SK-N-SH (cell line): ENCODE measurements around the gene STK39. TPM values are rescaled to one million over a fixed set of nuclear protein-coding genes. Genes with fewer than 3 reads are reported as not detected.

ENCODE experiments used
- CTCF ChIA-PET: fragments of 300-600, 350-600 bp; formaldehyde crosslinking; extraction: SDS; loops from one replicate; lab custom pipeline; 2021; lab: Yijun Ruan, JAX
- POLR2A ChIA-PET: fragments of 350-600 bp; sonication (Branson Sonifier 250); formaldehyde crosslinking; extraction: SDS; loops from one replicate; lab custom pipeline; 2020; ENCODE audit warnings: antibody characterized with exemption, inconsistent platforms; lab: Yijun Ruan, JAX
- DNase-seq: peaks from one replicate; pipeline ENCODE4 v3.0.0; 2012
- H2AFZ ChIP-seq: fragments of 200-600 bp; sonication (generic); 2 replicates; pipeline ENCODE4 v1.8.1; 2016; ENCODE audit warnings: antibody characterized with exemption, mild to moderate bottlenecking, low read depth
- H3F3A ChIP-seq: fragments of 200-600 bp; sonication (generic); replicated peaks from 2 replicates; pipeline ENCODE3; 2016; ENCODE audit warnings: antibody characterized with exemption, mild to moderate bottlenecking; ENCODE audit not compliant: insufficient read depth
- H3K27ac ChIP-seq, 2 experiments: fragments of 200-500 bp in 1 of 2; fragments of 200-600 bp in 1 of 2; sonication (Bioruptor generic) in 1 of 2; sonication (generic), shearing (Covaris generic) in 1 of 2; 2 replicates each; pipeline versions ENCODE4 v1.5.1 to v1.6.1; 2014 to 2016; ENCODE audit warnings: low read depth in 2 of 2, inconsistent platforms in 1 of 2, low read length in 1 of 2, mild to moderate bottlenecking in 1 of 2, mixed read lengths in 1 of 2
- H3K27me3 ChIP-seq: fragments of 200-600 bp; sonication (generic), shearing (Covaris generic); 2 replicates; pipeline ENCODE4 v1.6.1; 2016; ENCODE audit warnings: mixed run types; ENCODE audit not compliant: insufficient read depth
- H3K36me3 ChIP-seq, 2 experiments: fragments of 200-500 bp in 1 of 2; fragments of 200-600 bp in 1 of 2; sonication (Bioruptor generic) in 1 of 2; sonication (generic) in 1 of 2; replicated peaks in 1 of 2; 2 replicates each; pipeline versions ENCODE3 to v1.5.1; 2014 to 2016; ENCODE audit warnings: low read length in 1 of 2, mild to moderate bottlenecking in 1 of 2; ENCODE audit not compliant: insufficient read depth in 2 of 2, control insufficient read depth in 1 of 2
- H3K4me1 ChIP-seq, 2 experiments: fragments of 200-500 bp in 1 of 2; fragments of 200-600 bp in 1 of 2; sonication (Bioruptor generic) in 1 of 2; sonication (generic), shearing (Covaris generic) in 1 of 2; 2 replicates each; pipeline versions ENCODE4 v1.5.1 to v1.6.1; 2014 to 2016; ENCODE audit warnings: low read depth in 1 of 2, low read length in 1 of 2, mixed run types in 1 of 2; ENCODE audit not compliant: insufficient read depth in 2 of 2, control insufficient read depth in 1 of 2
- H3K4me2 ChIP-seq: fragments of 200-600 bp; sonication (generic), shearing (Covaris generic); 2 replicates; pipeline ENCODE4 v1.6.1; 2017; ENCODE audit warnings: mixed run types
- H3K4me3 ChIP-seq, 2 experiments: fragments of 200-500 bp in 1 of 2; fragments of 200-600 bp in 1 of 2; sonication (Bioruptor generic) in 1 of 2; sonication (generic), shearing (Covaris generic) in 1 of 2; 2 replicates each; pipeline versions ENCODE4 v1.5.1 to v1.8.1; 2014 to 2016; ENCODE audit warnings: low read depth in 2 of 2, inconsistent platforms in 1 of 2, low read length in 1 of 2, mild to moderate bottlenecking in 1 of 2, mixed read lengths in 1 of 2, moderate library complexity in 1 of 2
- H3K79me2 ChIP-seq: fragments of 200-600 bp; sonication (generic); 2 replicates; pipeline ENCODE4 v1.8.1; 2017; ENCODE audit warnings: mild to moderate bottlenecking; ENCODE audit not compliant: insufficient read depth
- H3K9ac ChIP-seq: fragments of 200-600 bp; sonication (generic); 2 replicates; pipeline ENCODE4 v1.6.1; 2017; ENCODE audit warnings: mixed run types
- H3K9me2 ChIP-seq: fragments of 200-600 bp; sonication (generic); 2 replicates; pipeline ENCODE4 v1.6.1; 2017; ENCODE audit warnings: mixed run types
- H3K9me3 ChIP-seq: fragments of 200-600 bp; sonication (generic); 2 replicates; pipeline ENCODE4 v1.6.1; 2017; ENCODE audit warnings: mixed run types, mild to moderate bottlenecking, moderate library complexity
- H4K20me1 ChIP-seq: fragments of 200-600 bp; sonication (generic); 2 replicates; pipeline ENCODE4 v1.6.1; 2017; ENCODE audit warnings: mild to moderate bottlenecking, mixed run types; ENCODE audit not compliant: insufficient read depth
- ELF1 ChIP-seq: IDR thresholded peaks from 2 replicates; pipeline ENCODE4 v1.4.0; 2012
- EP300 ChIP-seq, 2 experiments: IDR thresholded peaks; 2 replicates each; pipeline versions ENCODE4 v1.4.0 to v1.6.1; 2012; ENCODE audit warnings: borderline replicate concordance in 1 of 2, low read depth in 1 of 2, low read length in 1 of 2
- EZH2phosphoT487 ChIP-seq: fragments of 200-600 bp; sonication (generic); IDR thresholded peaks from 2 replicates; pipeline ENCODE4 v1.6.1; 2017; ENCODE audit warnings: low read depth, mixed run types, mild to moderate bottlenecking, antibody characterized with exemption, moderate library complexity, borderline replicate concordance
- FOSL2 ChIP-seq: IDR thresholded peaks from 2 replicates; pipeline ENCODE4 v1.4.0; 2012; ENCODE audit warnings: low read depth, mild to moderate bottlenecking, moderate library complexity, borderline replicate concordance
- FOXJ3 ChIP-seq: sonication (generic); formaldehyde crosslinking; IDR thresholded peaks from 2 replicates; pipeline ENCODE4 v1.5.1; 2020; ENCODE audit warnings: mild to moderate bottlenecking, missing genetic modification reagents
- FOXM1 ChIP-seq: IDR thresholded peaks from 2 replicates; pipeline ENCODE4 v1.4.0; 2012; ENCODE audit warnings: low read depth, mild to moderate bottlenecking
- JUND ChIP-seq: IDR thresholded peaks from 2 replicates; pipeline ENCODE4 v1.4.0; 2012
- MEF2A ChIP-seq: IDR thresholded peaks from 2 replicates; pipeline ENCODE4 v1.4.0; 2012; ENCODE audit warnings: low read depth, borderline replicate concordance
- RCOR1 ChIP-seq: fragments of 150-350 bp; IDR thresholded peaks from 2 replicates; pipeline ENCODE4 v1.6.1; 2017; ENCODE audit warnings: antibody characterized with exemption, low read length
- RFX5 ChIP-seq: IDR thresholded peaks from 2 replicates; pipeline ENCODE4 v1.6.1; 2012; ENCODE audit warnings: mild to moderate bottlenecking, improper control_type of control experiment, low read length
- RXRA ChIP-seq: IDR thresholded peaks from 2 replicates; pipeline ENCODE4 v1.4.0; 2012; ENCODE audit warnings: low read depth, mild to moderate bottlenecking, borderline replicate concordance
- SMC3 ChIP-seq: IDR thresholded peaks from 2 replicates; pipeline ENCODE4 v1.6.1; 2012; ENCODE audit warnings: low read depth, low read length, improper control_type of control experiment
- TAF1 ChIP-seq: IDR thresholded peaks from 2 replicates; pipeline ENCODE4 v1.6.1; 2012; ENCODE audit warnings: low read depth, mild to moderate bottlenecking, low read length, moderate library complexity, borderline replicate concordance
- TCF12 ChIP-seq: IDR thresholded peaks from 2 replicates; pipeline ENCODE4 v1.4.0; 2012
- TEAD4 ChIP-seq: IDR thresholded peaks from 2 replicates; pipeline ENCODE4 v1.4.0; 2012; ENCODE audit warnings: mild to moderate bottlenecking, borderline replicate concordance; ENCODE audit not compliant: insufficient read depth
- USF1 ChIP-seq: IDR thresholded peaks from 2 replicates; pipeline ENCODE4 v1.4.0; 2012; ENCODE audit warnings: low read depth, borderline replicate concordance
- USF2 ChIP-seq: fragments of 150-350 bp; IDR thresholded peaks from 2 replicates; pipeline ENCODE4 v1.6.1; 2017; ENCODE audit warnings: antibody characterized with exemption, low read length, low read depth, borderline replicate concordance
- WGBS: methylation state at CpG from one replicate; pipeline ENCODE4 v1.1.6; 2017; ENCODE audit warnings: low lambda C conversion rate; 5-methylcytosine and 5-hydroxymethylcytosine counted together
- polyA plus RNA-seq, 3 experiments: library from polyadenylated mRNA; depleted of rRNA; stranded (reverse); fragments of >200 nt; gene quantifications; 2 replicates each; pipeline ENCODE4 v1.2.3, GENCODE V29; 2012
- TF ChIP-seq, protein P1 (sequence below): IDR thresholded peaks from 2 replicates; pipeline ENCODE4 v1.4.0; 2012; ENCODE audit warnings: low read depth, borderline replicate concordance
- TF ChIP-seq, protein P2 (sequence below): IDR thresholded peaks from 2 replicates; pipeline ENCODE4 v1.4.0; 2012; ENCODE audit warnings: low read depth

The STK39 gene
- polyA plus RNA-seq, 1 of the 3 experiments (the other 2 are of a cell fraction), result 9.6 TPM

DNA sequence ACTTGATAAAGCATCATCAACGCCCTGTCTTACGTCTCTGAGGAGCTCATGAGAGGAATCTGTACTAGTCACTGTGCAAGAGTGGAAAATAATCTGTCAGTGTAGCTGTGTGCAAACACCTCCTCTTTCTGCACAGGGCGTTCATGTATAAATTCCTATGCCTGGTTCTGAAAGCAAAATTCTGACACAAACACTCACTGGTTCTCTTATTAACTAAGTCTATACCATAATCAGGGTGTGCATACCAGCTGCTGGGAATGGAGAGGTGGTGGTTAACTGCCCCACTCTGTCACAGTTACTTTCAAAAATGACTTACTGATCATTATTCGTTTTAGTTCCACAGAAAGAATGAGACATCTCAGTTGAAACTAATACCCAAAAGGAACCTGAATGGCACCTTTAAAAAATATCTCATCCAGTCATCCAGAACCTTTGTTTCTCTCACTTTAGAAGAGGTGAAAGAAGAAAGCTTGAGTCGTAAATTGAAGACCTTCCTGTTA lies 35.7 kb downstream of the STK39 start:
- Histone ChIP-seq H3K4me1 (peaks cover 8 to 25% of the 10 kb centered on the region in 2 experiments), H3K79me2 (peaks cover 87% of the 10 kb centered on the region), H3K4me3 (no peak overlapping the region), H3K27me3 (no peaks in the 10 kb centered on the region), H3K9me2 (no peaks in the 10 kb centered on the region), H4K20me1 (peaks cover 21% of the 10 kb centered on the region; the same call in 1 of the 2 replicates), H3K27ac (peak overlapping the region in 1 of 2 experiments; percentile 61; a peak in 2 of 4 replicates), H3K36me3 (no peaks in the 10 kb centered on the region), H3K9me3 (no peaks in the 10 kb centered on the region), H3F3A (no peaks in the 10 kb centered on the region), H3K4me2 (no peak overlapping the region), H2AFZ (no peak overlapping the region), H3K9ac (no peak overlapping the region)
- TF ChIP-seq ELF1, result no peak
- TF ChIP-seq EP300 (IDR thresholded peaks at IDR 0.05; ENCODE audit: borderline replicate concordance in 1 of 2, low read depth in 1 of 2, low read length in 1 of 2), result no peak
- TF ChIP-seq TCF12, result no peak
- no peak for TF ChIP-seq USF2
- TF ChIP-seq, protein P1, sequence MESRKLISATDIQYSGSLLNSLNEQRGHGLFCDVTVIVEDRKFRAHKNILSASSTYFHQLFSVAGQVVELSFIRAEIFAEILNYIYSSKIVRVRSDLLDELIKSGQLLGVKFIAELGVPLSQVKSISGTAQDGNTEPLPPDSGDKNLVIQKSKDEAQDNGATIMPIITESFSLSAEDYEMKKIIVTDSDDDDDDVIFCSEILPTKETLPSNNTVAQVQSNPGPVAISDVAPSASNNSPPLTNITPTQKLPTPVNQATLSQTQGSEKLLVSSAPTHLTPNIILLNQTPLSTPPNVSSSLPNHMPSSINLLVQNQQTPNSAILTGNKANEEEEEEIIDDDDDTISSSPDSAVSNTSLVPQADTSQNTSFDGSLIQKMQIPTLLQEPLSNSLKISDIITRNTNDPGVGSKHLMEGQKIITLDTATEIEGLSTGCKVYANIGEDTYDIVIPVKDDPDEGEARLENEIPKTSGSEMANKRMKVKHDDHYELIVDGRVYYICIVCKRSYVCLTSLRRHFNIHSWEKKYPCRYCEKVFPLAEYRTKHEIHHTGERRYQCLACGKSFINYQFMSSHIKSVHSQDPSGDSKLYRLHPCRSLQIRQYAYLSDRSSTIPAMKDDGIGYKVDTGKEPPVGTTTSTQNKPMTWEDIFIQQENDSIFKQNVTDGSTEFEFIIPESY, result no peak
- TF ChIP-seq USF1, result no peak
- TF ChIP-seq RFX5, result no peak
- ChIA-PET CTCF (no interaction called here), POLR2A (no interaction called here)
- no peak for DNase-seq
- WGBS, result 80% methylated on average over 5 of the region's 5 CpGs

GRCh38 chr2:168210895-168211570 lies 36.4 kb downstream of the STK39 start:
- Histone ChIP-seq H3K79me2 (peaks cover 91% of the 10 kb centered on the region), H3K4me1 (peaks cover 7 to 19% of the 10 kb centered on the region in 2 experiments), H3K27me3 (no peaks in the 10 kb centered on the region), H3K9me2 (no peaks in the 10 kb centered on the region), H3K4me3 (peak overlapping the region in 1 of 2 experiments; percentile 21; a peak in 1 of 4 replicates), H3K36me3 (no peaks in the 10 kb centered on the region), H3K27ac (peak overlapping the region in 1 of 2 experiments; percentile 61; a peak in 2 of 4 replicates), H3K9ac (peak overlapping the region; percentile 24; the same call in 1 of the 2 replicates), H3K9me3 (no peaks in the 10 kb centered on the region), H4K20me1 (peaks cover 17% of the 10 kb centered on the region; the same call in 1 of the 2 replicates), H3F3A (no peaks in the 10 kb centered on the region), H2AFZ (0 out of 2 replicates have a peak overlapping the region, but pooled peaks have one; percentile 19), H3K4me2 (peak overlapping the region; percentile 42)
- CTCF ChIA-PET, result no interaction called here
- POLR2A ChIA-PET, result no interaction called here
- DNase-seq, result no peak
- WGBS, result 26% methylated on average over 3 of the region's 3 CpGs
- TF ChIP-seq SMC3, result no peak
- TF ChIP-seq FOSL2, result peak; percentile 95
- peak; percentile 59; the same call in 1 of the 2 replicates for TF ChIP-seq TEAD4
- 0 out of 2 replicates have a peak, but pooled peaks have one; percentile 46 for TF ChIP-seq FOXM1
- TF ChIP-seq JUND, result peak; percentile 87
- TF ChIP-seq EZH2phosphoT487, result no peak
- TF ChIP-seq, protein P2, sequence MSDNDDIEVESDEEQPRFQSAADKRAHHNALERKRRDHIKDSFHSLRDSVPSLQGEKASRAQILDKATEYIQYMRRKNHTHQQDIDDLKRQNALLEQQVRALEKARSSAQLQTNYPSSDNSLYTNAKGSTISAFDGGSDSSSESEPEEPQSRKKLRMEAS, result peak; percentile 27; the same call in 1 of the 2 replicates
- TF ChIP-seq RXRA, result peak; percentile 97
- TF ChIP-seq TAF1, result no peak
- no peak for TF ChIP-seq ELF1
- no peak for TF ChIP-seq FOXJ3 (CRISPR knock-in tag)
- peak in 1 of 2 experiments; percentile 86; a peak in 2 of 4 replicates for TF ChIP-seq EP300 (IDR thresholded peaks at IDR 0.05; ENCODE audit: borderline replicate concordance in 1 of 2, low read depth in 1 of 2, low read length in 1 of 2)
- peak; percentile 92 for TF ChIP-seq TCF12
- TF ChIP-seq, protein P1, result 0 out of 2 replicates have a peak, but pooled peaks have one; percentile 31
- peak; percentile 99 for TF ChIP-seq MEF2A
- no peak for TF ChIP-seq RCOR1
